Natural killer cell (primary cell): ENCODE results near the gene USP2. TPM values are rescaled to one million over a fixed set of nuclear protein-coding genes. Genes with fewer than 3 reads are reported as not detected.

Experiments used
- ATAC-seq, 3 donors: fragments of 150-1000 bp in 2 of 3; fragments of 200-7000 bp in 1 of 3; cut with Tn5 transposase; 1 replicate in 1 of 3; 2 replicates in 2 of 3; pipeline ENCODE4 v1.10.0; 2021; ENCODE audit warnings: mild to moderate bottlenecking in 2 of 3, moderate library complexity in 2 of 3
- DNase-seq, 2 donors: peaks; one replicate each; pipeline versions ENCODE4 v3.0.0 to v3.0.0-alpha.2; 2013 to 2021; ENCODE audit warnings: mixed read lengths in 1 of 2
- H3K27ac ChIP-seq: one replicate; pipeline ENCODE4 v1.5.1; 2013; ENCODE audit warnings: mild to moderate bottlenecking, low read length
- H3K27me3 ChIP-seq: one replicate; pipeline ENCODE4 v1.6.1; 2013; ENCODE audit warnings: low read length; ENCODE audit not compliant: control insufficient read depth, insufficient read depth
- H3K36me3 ChIP-seq: one replicate; pipeline ENCODE4 v1.6.1; 2013; ENCODE audit warnings: low read length; ENCODE audit not compliant: control insufficient read depth, insufficient read depth
- H3K4me1 ChIP-seq: one replicate; pipeline ENCODE4 v1.6.1; 2013; ENCODE audit warnings: low read length; ENCODE audit not compliant: control insufficient read depth, insufficient read depth
- H3K4me3 ChIP-seq: one replicate; pipeline ENCODE4 v1.5.1; 2013; ENCODE audit warnings: low read length
- H3K9me3 ChIP-seq: one replicate; pipeline ENCODE4 v1.6.1; 2013; ENCODE audit warnings: low read length; ENCODE audit not compliant: control insufficient read depth, insufficient read depth
- H3K27ac Mint-ChIP-seq, 2 donors: one replicate each; pipeline ENCODE4 v1.8.0; 2022; ENCODE audit warnings: mild to moderate bottlenecking in 2 of 2, mixed read lengths in 2 of 2, moderate library complexity in 1 of 2
- H3K27me3 Mint-ChIP-seq, 2 donors: one replicate each; pipeline ENCODE4 v1.8.0; 2022; ENCODE audit warnings: low read depth in 2 of 2, mixed read lengths in 2 of 2
- H3K36me3 Mint-ChIP-seq: one replicate; pipeline ENCODE4 v1.8.0; 2022; ENCODE audit warnings: mixed read lengths
- H3K4me1 Mint-ChIP-seq, 2 donors: one replicate each; pipeline ENCODE4 v1.8.0; 2022; ENCODE audit warnings: mixed read lengths in 2 of 2
- H3K4me3 Mint-ChIP-seq: one replicate; pipeline ENCODE4 v1.8.0; 2022; ENCODE audit warnings: mild to moderate bottlenecking, moderate library complexity, mixed read lengths
- H3K9me3 Mint-ChIP-seq, 2 donors: one replicate each; pipeline ENCODE4 v1.8.0; 2022; ENCODE audit warnings: mixed read lengths in 2 of 2
- WGBS: methylation state at CpG from one replicate; pipeline ENCODE4 v1.1.7; 2013; ENCODE audit warnings: missing lambda C conversion rate; ENCODE audit not compliant: insufficient coverage; 5-methylcytosine and 5-hydroxymethylcytosine counted together
- intact Hi-C: fragments of 100-400 bp; cut with micrococcal nuclease; formaldehyde crosslinking; loops from one replicate; pipeline ENCODE4 v1.14.2; 2022
- total RNA-seq, 4 donors: library from RNA; stranded (reverse); fragments of 120-200 nt in 1 of 4; gene quantifications; one replicate each; pipeline versions ENCODE4 v1.2.3 to v1.2.4, GENCODE V29; 2013 to 2022
- TF ChIP-seq, protein P1 (sequence below): fragments of 200-600 bp; IDR thresholded peaks from one replicate; pipeline ENCODE4 v1.8.0; 2022; ENCODE audit warnings: antibody characterized with exemption

Gene USP2
- total RNA-seq, 3 donors from 2014 or later (not counting 1 experiment from before 2014, with no cell fraction given): 0.50 to 3.9 TPM; not detected in 1

DNA sequence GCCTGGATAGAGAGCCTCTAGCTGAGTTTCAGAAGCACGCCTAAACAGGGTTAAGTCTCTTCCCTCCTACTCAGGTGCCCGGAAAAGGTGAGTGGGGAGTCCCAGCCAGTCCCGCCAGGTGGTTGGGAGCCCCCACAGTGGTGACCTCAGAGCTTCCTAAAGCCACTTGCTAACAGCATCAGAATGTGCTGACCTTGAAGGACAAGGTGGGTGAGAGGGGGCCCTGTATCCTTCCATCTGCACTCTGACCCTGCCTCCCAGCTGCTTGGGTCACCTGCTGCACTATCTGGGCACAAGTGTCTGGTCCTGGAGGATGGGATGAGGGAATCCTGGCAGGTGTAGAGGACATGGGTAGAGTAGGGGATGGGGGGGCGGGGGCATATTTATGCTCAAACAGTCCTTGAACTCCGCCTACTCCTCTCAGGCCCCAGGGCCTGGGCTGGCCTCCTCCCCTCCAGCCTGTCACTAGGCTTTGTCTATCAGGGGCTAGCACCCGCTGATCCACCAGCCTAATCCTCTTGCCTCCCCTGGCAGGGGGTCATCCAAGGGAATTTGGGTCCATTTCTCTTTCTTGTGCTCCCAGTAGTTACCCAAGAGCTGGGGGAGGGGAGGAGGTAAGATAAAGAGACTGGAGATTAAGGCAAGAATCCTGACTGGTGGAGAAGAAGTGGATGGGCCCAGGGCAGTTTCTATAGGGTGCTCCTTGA is 3.4 kb downstream of the USP2 start:
- peak overlapping the region in 1 of 2 donors; percentile 6 for H3K27ac Mint-ChIP-seq
- H3K9me3 Mint-ChIP-seq: no peaks in the 10 kb centered on the region
- 69% methylated on average over 6 of the region's 6 CpGs for WGBS
- TF ChIP-seq, protein P1, sequence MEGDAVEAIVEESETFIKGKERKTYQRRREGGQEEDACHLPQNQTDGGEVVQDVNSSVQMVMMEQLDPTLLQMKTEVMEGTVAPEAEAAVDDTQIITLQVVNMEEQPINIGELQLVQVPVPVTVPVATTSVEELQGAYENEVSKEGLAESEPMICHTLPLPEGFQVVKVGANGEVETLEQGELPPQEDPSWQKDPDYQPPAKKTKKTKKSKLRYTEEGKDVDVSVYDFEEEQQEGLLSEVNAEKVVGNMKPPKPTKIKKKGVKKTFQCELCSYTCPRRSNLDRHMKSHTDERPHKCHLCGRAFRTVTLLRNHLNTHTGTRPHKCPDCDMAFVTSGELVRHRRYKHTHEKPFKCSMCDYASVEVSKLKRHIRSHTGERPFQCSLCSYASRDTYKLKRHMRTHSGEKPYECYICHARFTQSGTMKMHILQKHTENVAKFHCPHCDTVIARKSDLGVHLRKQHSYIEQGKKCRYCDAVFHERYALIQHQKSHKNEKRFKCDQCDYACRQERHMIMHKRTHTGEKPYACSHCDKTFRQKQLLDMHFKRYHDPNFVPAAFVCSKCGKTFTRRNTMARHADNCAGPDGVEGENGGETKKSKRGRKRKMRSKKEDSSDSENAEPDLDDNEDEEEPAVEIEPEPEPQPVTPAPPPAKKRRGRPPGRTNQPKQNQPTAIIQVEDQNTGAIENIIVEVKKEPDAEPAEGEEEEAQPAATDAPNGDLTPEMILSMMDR: no peak
- Histone ChIP-seq H3K27me3 (peaks cover 3% of the 10 kb centered on the region), H3K4me3 (no peak overlapping the region), H3K27ac (no peak overlapping the region), H3K36me3 (no peaks in the 10 kb centered on the region), H3K4me1 (peaks cover 30% of the 10 kb centered on the region), H3K9me3 (no peaks in the 10 kb centered on the region)
- H3K36me3 Mint-ChIP-seq: no peaks in the 10 kb centered on the region
- peaks cover 0 to 6% of the 10 kb centered on the region in 2 donors for H3K4me1 Mint-ChIP-seq
- intact Hi-C loops: no loop called here
- no peak overlapping the region for H3K4me3 Mint-ChIP-seq
- no peak for ATAC-seq
- no peak for DNase-seq
- peaks cover 0 to 6% of the 10 kb centered on the region in 2 donors for H3K27me3 Mint-ChIP-seq

DNA sequence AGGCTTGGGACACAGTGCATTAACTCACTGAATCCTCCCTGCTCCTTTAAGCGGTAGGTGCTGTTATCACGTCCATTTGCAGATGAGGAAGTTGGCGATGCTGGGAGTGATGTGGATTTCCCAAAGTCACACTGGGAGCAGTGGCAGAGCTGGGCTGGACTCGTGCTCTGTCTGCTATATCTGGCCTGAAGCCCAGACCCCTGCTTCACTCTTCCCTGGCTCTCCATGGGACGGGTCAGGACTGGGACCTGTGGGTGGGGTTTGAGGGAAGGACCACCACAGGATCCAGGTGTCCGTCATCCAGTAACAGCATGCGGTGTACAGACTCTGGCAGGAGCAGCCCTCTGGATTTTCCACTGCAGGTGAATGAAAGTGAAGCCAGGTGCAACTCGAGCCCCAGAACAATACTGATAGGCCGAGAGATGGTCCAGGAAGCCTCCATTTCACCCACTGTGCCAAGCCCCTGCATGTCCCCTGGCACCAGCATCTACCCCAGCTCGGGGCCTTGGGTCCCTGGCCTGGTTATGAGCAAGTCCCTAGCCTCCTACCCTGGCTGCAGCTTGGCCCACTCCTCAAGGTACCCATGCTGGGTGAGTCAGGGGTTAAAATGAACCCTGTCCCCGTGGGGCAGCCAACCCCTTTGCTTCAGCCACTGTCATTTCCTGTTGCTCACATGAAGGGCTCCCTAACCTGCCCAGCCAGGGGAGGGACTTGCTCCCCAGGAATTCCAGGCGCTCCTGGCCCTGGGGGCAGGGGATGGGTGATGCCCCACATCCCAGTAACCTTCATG is 4.2 kb downstream of the USP2 start:
- 71% methylated on average over 12 of the region's 12 CpGs for WGBS
- H3K9me3 Mint-ChIP-seq: no peaks in the 10 kb centered on the region
- no peaks in the 10 kb centered on the region for H3K27me3 ChIP-seq
- no peak overlapping the region for H3K27ac Mint-ChIP-seq
- no peak overlapping the region for H3K4me3 ChIP-seq
- TF ChIP-seq, protein P1: no peak
- intact Hi-C loops: no loop called here
- peaks cover 0 to 6% of the 10 kb centered on the region in 2 donors for H3K27me3 Mint-ChIP-seq
- no peaks in the 10 kb centered on the region for H3K9me3 ChIP-seq
- ATAC-seq (no peak), DNase-seq (no peak)
- no peaks in the 10 kb centered on the region for H3K36me3 ChIP-seq
- H3K4me3 Mint-ChIP-seq: no peak overlapping the region
- H3K27ac ChIP-seq: no peak overlapping the region
- H3K4me1 Mint-ChIP-seq: peaks cover 0 to 6% of the 10 kb centered on the region in 2 donors
- no peaks in the 10 kb centered on the region for H3K36me3 Mint-ChIP-seq
- H3K4me1 ChIP-seq: peaks cover 30% of the 10 kb centered on the region

DNA sequence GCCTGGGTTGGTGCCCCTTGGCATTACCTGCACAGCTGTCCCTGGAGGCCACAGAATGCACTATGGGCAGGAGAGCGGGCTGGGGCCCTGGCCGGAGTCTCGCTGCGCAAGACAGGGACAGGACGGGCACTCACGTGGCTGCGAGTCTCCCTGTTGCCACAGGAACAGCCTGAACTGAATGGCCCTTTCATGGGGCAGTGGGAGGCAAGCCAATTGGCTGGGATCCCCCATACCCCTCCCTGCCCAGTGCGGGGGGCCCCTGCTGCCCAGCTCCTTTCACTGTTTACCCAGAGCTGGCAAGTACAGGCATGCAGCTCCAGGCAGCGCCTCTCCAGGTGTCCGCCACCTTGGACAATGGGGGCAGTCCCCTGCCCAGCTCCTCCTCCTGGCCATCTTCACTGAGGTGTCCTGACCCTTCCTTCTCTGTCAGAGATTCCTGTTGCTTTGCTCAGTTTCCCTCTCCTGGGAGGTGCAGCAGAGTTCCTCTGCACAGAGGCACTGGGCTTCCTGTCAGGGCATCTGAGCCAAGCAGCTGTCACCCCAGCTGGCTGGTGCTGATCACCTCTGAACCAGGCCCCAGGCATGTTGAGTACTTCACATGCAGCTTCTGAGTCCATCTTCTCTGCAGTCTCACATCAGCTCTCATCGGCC is 5.2 kb downstream of the USP2 start:
- intact Hi-C loops: no loop called here
- no peaks in the 10 kb centered on the region for H3K36me3 ChIP-seq
- H3K27me3 Mint-ChIP-seq: peaks cover 0 to 6% of the 10 kb centered on the region in 2 donors
- no peak overlapping the region for H3K27ac Mint-ChIP-seq
- no peak overlapping the region for H3K4me3 Mint-ChIP-seq
- H3K36me3 Mint-ChIP-seq: no peaks in the 10 kb centered on the region
- no peak overlapping the region for H3K27ac ChIP-seq
- H3K9me3 Mint-ChIP-seq: no peaks in the 10 kb centered on the region
- H3K27me3 ChIP-seq: no peaks in the 10 kb centered on the region
- DNase-seq: no peak
- 95% methylated on average over 11 of the region's 11 CpGs for WGBS
- no peak overlapping the region for H3K4me3 ChIP-seq
- no peak for ATAC-seq
- H3K4me1 ChIP-seq: peaks cover 22% of the 10 kb centered on the region
- no peaks in the 10 kb centered on the region for H3K9me3 ChIP-seq
- peaks cover 0 to 6% of the 10 kb centered on the region in 2 donors for H3K4me1 Mint-ChIP-seq
- TF ChIP-seq, protein P1: no peak
